Neural crest cell (in vitro differentiated cells): ENCODE measurements around the gene PCDHGA7. TPM values are rescaled to one million over a fixed set of nuclear protein-coding genes. Genes with fewer than 3 reads are reported as not detected.
"Not testable (repeated sequence)": the region's sequence is repeated elsewhere in the genome, so short reads cannot be mapped to it uniquely, and the experiment has no call there.

Experiments
- DNase-seq: peaks from one replicate; pipeline ENCODE4 v3.0.0; 2021; ENCODE audit warnings: low read depth, mixed read lengths, low spot score
- H3K27ac Mint-ChIP-seq: one replicate; pipeline ENCODE4 v1.8.0; 2021; ENCODE audit warnings: mild to moderate bottlenecking, mixed read lengths; ENCODE audit not compliant: unreplicated experiment
- H3K27me3 Mint-ChIP-seq: 2 replicates; pipeline ENCODE4 v1.8.0; 2021; ENCODE audit warnings: low read depth, mild to moderate bottlenecking, mixed read lengths
- H3K36me3 Mint-ChIP-seq: 2 replicates; pipeline ENCODE4 v1.8.0; 2021; ENCODE audit warnings: low read depth, mild to moderate bottlenecking, mixed read lengths
- H3K4me1 Mint-ChIP-seq: 2 replicates; pipeline ENCODE4 v1.8.0; 2021; ENCODE audit warnings: mixed read lengths
- H3K4me3 Mint-ChIP-seq: one replicate; pipeline ENCODE4 v1.8.0; 2021; ENCODE audit warnings: mild to moderate bottlenecking, mixed read lengths
- H3K9me3 Mint-ChIP-seq: 2 replicates; pipeline ENCODE4 v1.8.0; 2021; ENCODE audit warnings: mixed read lengths
- CTCF ChIP-seq: fragments of 200-600 bp; sonication (generic); conservative IDR thresholded peaks from 2 replicates; pipeline ENCODE4 v1.5.0; 2021; ENCODE audit warnings: antibody characterized with exemption, mild to moderate bottlenecking
- total RNA-seq: library from RNA; stranded (reverse); gene quantifications from 2 replicates; pipeline ENCODE4 v1.2.1, GENCODE V29; 2021

The PCDHGA7 gene
- total RNA-seq, 1 donor from 2014 or later, result 0.37 TPM

GRCh38 chr5:141343953-141344463 is 38.5 kb upstream of the PCDHGA7 start:
- no peak overlapping the region for H3K4me3 Mint-ChIP-seq
- no peaks in the 10 kb centered on the region for H3K4me1 Mint-ChIP-seq
- H3K27me3 Mint-ChIP-seq, result no peaks in the 10 kb centered on the region
- peaks cover 25% of the 10 kb centered on the region for H3K9me3 Mint-ChIP-seq
- DNase-seq, result no peak
- H3K27ac Mint-ChIP-seq, result no peak overlapping the region
- TF ChIP-seq CTCF, result peak; percentile 18
- peaks cover 16% of the 10 kb centered on the region for H3K36me3 Mint-ChIP-seq

- no peaks in the 10 kb centered on the region for H3K27me3 Mint-ChIP-seq
- no peak overlapping the region for H3K27ac Mint-ChIP-seq
- peaks cover 19% of the 10 kb centered on the region for H3K36me3 Mint-ChIP-seq
- peaks cover 27% of the 10 kb centered on the region for H3K9me3 Mint-ChIP-seq
- no peak overlapping the region for H3K4me3 Mint-ChIP-seq
- DNase-seq, result no peak
- no peaks in the 10 kb centered on the region for H3K4me1 Mint-ChIP-seq
- no peak for TF ChIP-seq CTCF
Observed at GRCh38 chr5:141345327-141345726, 37.2 kb upstream of the PCDHGA7 start.

GRCh38 chr5:141346017-141346416 is 36.5 kb upstream of the PCDHGA7 start:
- H3K27ac Mint-ChIP-seq, H3K4me1 Mint-ChIP-seq, H3K4me3 Mint-ChIP-seq, H3K27me3 Mint-ChIP-seq, DNase-seq: not testable (repeated sequence)
- H3K36me3 Mint-ChIP-seq, result peaks cover 20% of the 10 kb centered on the region
- peaks cover 27% of the 10 kb centered on the region for H3K9me3 Mint-ChIP-seq

- TF ChIP-seq CTCF, result peak; percentile 59
- H3K9me3 Mint-ChIP-seq, result peaks cover 27% of the 10 kb centered on the region
- no peak within 1 kb of the TSS for H3K27ac Mint-ChIP-seq
Observed at GRCh38 chr5:141349917-141350619, 32.5 kb upstream of the PCDHGA7 start, which contains the start of gene PCDHGB1. TSS of gene PCDHGB1 (plus strand) at chr5:141350099. CDS start at chr5:141350261, 162 bp downstream.

GRCh38 chr5:141351591-141351990 is 31.0 kb upstream of the PCDHGA7 start:
- no peaks in the 10 kb centered on the region for H3K4me1 Mint-ChIP-seq
- TF ChIP-seq CTCF, result no peak

More at GRCh38 chr5:141349917-141350619, 32.5 kb upstream of the PCDHGA7 start, which contains the start of gene PCDHGB1:
- no peaks in the 10 kb centered on the region for H3K27me3 Mint-ChIP-seq
- H3K4me3 Mint-ChIP-seq, result peak within 1 kb of the TSS; percentile 69
- peak; percentile 21 for DNase-seq
- H3K4me1 Mint-ChIP-seq, result no peaks in the 10 kb centered on the region
- H3K36me3 Mint-ChIP-seq, result peaks cover 31% of the 10 kb centered on the region

GRCh38 chr5:141354900-141355469 is 27.6 kb upstream of the PCDHGA7 start, which contains the start of gene PCDHGA4:
TSS of gene PCDHGA4 (plus strand) at chr5:141355021. CDS start at chr5:141355108, 87 bp downstream.
- Mint-ChIP-seq H3K36me3 (peaks cover 36% of the 10 kb centered on the region), H3K9me3 (peaks cover 21% of the 10 kb centered on the region), H3K4me1 (no peaks in the 10 kb centered on the region), H3K27me3 (no peaks in the 10 kb centered on the region), H3K27ac (no peak within 1 kb of the TSS), H3K4me3 (no peak within 1 kb of the TSS)
- peak; percentile 34 for TF ChIP-seq CTCF
- DNase-seq, result no peak

More at GRCh38 chr5:141351591-141351990, 31.0 kb upstream of the PCDHGA7 start:
- Mint-ChIP-seq H3K9me3 (peaks cover 24% of the 10 kb centered on the region), H3K27ac (no peak overlapping the region), H3K27me3 (no peaks in the 10 kb centered on the region), H3K4me3 (no peak overlapping the region), H3K36me3 (peaks cover 34% of the 10 kb centered on the region)
- no peak for DNase-seq
